ENCODE data around the gene CTNNA1.
A peak's percentile ranks its signal among the peaks of the same experiment; 100 is the strongest.

Gene CTNNA1

GRCh38 chr5:138937392-138938387 is 184.5 kb downstream of the CTNNA1 start:
- no peak for FAIRE-seq

GRCh38 chr5:138938526-138938925 is 185.3 kb downstream of the CTNNA1 start:
- no peak for FAIRE-seq

GRCh38 chr5:138942066-138942465 is 188.8 kb downstream of the CTNNA1 start:
- FAIRE-seq = no peak

- FAIRE-seq = no peak
These were observed 189.6 kb downstream of the CTNNA1 start for GRCh38 chr5:138942861-138943260.

- no peak for FAIRE-seq
These were observed 190.5 kb downstream of the CTNNA1 start for GRCh38 chr5:138943599-138944173.

GRCh38 chr5:138944527-138945322 is 191.5 kb downstream of the CTNNA1 start:
- no peak for FAIRE-seq

- no peak for FAIRE-seq
These were observed 192.4 kb downstream of the CTNNA1 start for GRCh38 chr5:138945421-138946240.

GRCh38 chr5:138946241-138946623 is 193.0 kb downstream of the CTNNA1 start:
- no peak for FAIRE-seq

GRCh38 chr5:138946831-138947560 is 193.8 kb downstream of the CTNNA1 start:
- no peak for FAIRE-seq

- no peak for FAIRE-seq
These were observed 194.6 kb downstream of the CTNNA1 start for GRCh38 chr5:138947780-138948179.

- FAIRE-seq = no peak
These were observed 195.4 kb downstream of the CTNNA1 start for GRCh38 chr5:138948471-138949222.

GRCh38 chr5:138949223-138949574 is 196.0 kb downstream of the CTNNA1 start:
- FAIRE-seq = no peak

- FAIRE-seq = no peak
These were observed 196.8 kb downstream of the CTNNA1 start for GRCh38 chr5:138949988-138950387.

- FAIRE-seq = no peak
These were observed 197.3 kb downstream of the CTNNA1 start for GRCh38 chr5:138950421-138951031.

GRCh38 chr5:138951091-138951985 is 198.1 kb downstream of the CTNNA1 start:
- FAIRE-seq = no peak

- FAIRE-seq = no peak
These were observed 198.9 kb downstream of the CTNNA1 start for GRCh38 chr5:138951986-138952735.

GRCh38 chr5:138952962-138953361 is 199.7 kb downstream of the CTNNA1 start:
- no peak for FAIRE-seq

- peak; percentile 81 for FAIRE-seq
These were observed 200.4 kb downstream of the CTNNA1 start for GRCh38 chr5:138953387-138954256.
